Epithelial cell of esophagus (primary cell): ENCODE measurements around the gene ESYT1.

ENCODE experiments used
- DNase-seq: peaks from one replicate; pipeline ENCODE4 v3.0.0; 2010; ENCODE audit warnings: low read depth
- H3K4me3 ChIP-seq: 2 replicates; pipeline ENCODE4 v1.5.1; 2011; ENCODE audit warnings: mild to moderate bottlenecking, low read length, control low read depth
- CTCF ChIP-seq: IDR thresholded peaks from 2 replicates; pipeline ENCODE4 v1.5.1; 2011; ENCODE audit warnings: low read depth, mild to moderate bottlenecking, low read length, control low read depth, inconsistent platforms; ENCODE audit not compliant: insufficient read depth; ENCODE audit errors: missing control alignments

ESYT1 gene

GRCh38 chr12:56114084-56114483 is 14.0 kb upstream of the ESYT1 start:
- DNase-seq = no peak
- H3K4me3 ChIP-seq = no peak overlapping the region
- no peak for TF ChIP-seq CTCF

- TF ChIP-seq CTCF = no peak
- H3K4me3 ChIP-seq = peak overlapping the region; percentile 92
- DNase-seq = peak; percentile 47
Observed at GRCh38 chr12:56115329-56115728, 12.7 kb upstream of the ESYT1 start.

GRCh38 chr12:56116267-56117081 is 11.6 kb upstream of the ESYT1 start, which contains the start of gene RPL41:
RPL41 (plus strand) TSS chr12:56116633.
- peak; percentile 93 for DNase-seq
- no peak for TF ChIP-seq CTCF
- peak within 1 kb of the TSS; percentile 92 for H3K4me3 ChIP-seq

- DNase-seq = peak; percentile 19
Observed at GRCh38 chr12:56117082-56117706, 10.9 kb upstream of the ESYT1 start.

GRCh38 chr12:56117778-56118687 is 10.0 kb upstream of the ESYT1 start, which contains the start of gene ZC3H10:
ZC3H10 (plus strand) TSS chr12:56118266; CDS start chr12:56120563, 2,297 bp downstream.
- TF ChIP-seq CTCF = peak; percentile 56
- H3K4me3 ChIP-seq = peak within 1 kb of the TSS; percentile 92
- peak; percentile 99 for DNase-seq

More at GRCh38 chr12:56117082-56117706, 10.9 kb upstream of the ESYT1 start:
- H3K4me3 ChIP-seq = peak overlapping the region; percentile 92

GRCh38 chr12:56118688-56119357 is 9.2 kb upstream of the ESYT1 start:
- TF ChIP-seq CTCF = no peak
- peak overlapping the region; percentile 75 for H3K4me3 ChIP-seq
- DNase-seq = no peak
